Activated CD4-positive, alpha-beta T cell treated with anti-CD3 and anti-CD28 coated beads for 36 hours (primary cell): Measurements from ENCODE around the gene NLRP9. TPM values are rescaled to one million over a fixed set of nuclear protein-coding genes. Genes with fewer than 3 reads are reported as not detected.
"Not testable (repeated sequence)": the region's sequence is repeated elsewhere in the genome, so short reads cannot be mapped to it uniquely, and the experiment has no call there.

Experiments
- ATAC-seq: fragments of 200-7000 bp; cut with Tn5 transposase; one replicate; pipeline ENCODE4 v1.10.0; 2021; ENCODE audit warnings: mild to moderate bottlenecking, moderate library complexity
- CTCF ChIA-PET: fragments of 350-600 bp; sonication (Branson Sonifier 250); formaldehyde crosslinking; loops from one replicate; lab custom pipeline; 2021; ENCODE audit warnings: antibody characterized with exemption; lab: Charles Lee
- POLR2A ChIA-PET: fragments of 350-600 bp; sonication (Branson Sonifier 250); formaldehyde crosslinking; loops from one replicate; lab custom pipeline; 2021; ENCODE audit warnings: antibody characterized with exemption, inconsistent platforms; lab: Charles Lee
- DNase-seq: peaks from one replicate; pipeline ENCODE4 v3.0.0-alpha.2; 2020
- H3K27ac Mint-ChIP-seq: one replicate; pipeline ENCODE4 v1.8.0; 2021; ENCODE audit warnings: mixed read lengths
- H3K27me3 Mint-ChIP-seq: one replicate; pipeline ENCODE4 v1.8.0; 2021; ENCODE audit warnings: mixed read lengths
- H3K36me3 Mint-ChIP-seq: one replicate; pipeline ENCODE4 v1.8.0; 2021; ENCODE audit warnings: low read depth, mixed read lengths
- H3K4me1 Mint-ChIP-seq: one replicate; pipeline ENCODE4 v1.8.0; 2021; ENCODE audit warnings: mixed read lengths
- H3K4me3 Mint-ChIP-seq: one replicate; pipeline ENCODE4 v1.8.0; 2021; ENCODE audit warnings: mild to moderate bottlenecking, moderate library complexity, mixed read lengths
- H3K9me3 Mint-ChIP-seq: one replicate; pipeline ENCODE4 v1.8.0; 2021; ENCODE audit warnings: low read depth, mixed read lengths
- intact Hi-C, 2 experiments: fragments of 100-400 bp; cut with DNase I in 1 of 2; cut with micrococcal nuclease in 1 of 2; formaldehyde crosslinking; loops; one replicate each; pipeline versions ENCODE4 v1.14.2 to v1.15.1; 2022 to 2024; cut with DNase I, micrococcal nuclease
- total RNA-seq, 2 experiments: library from RNA; stranded (reverse); gene quantifications; one replicate each; pipeline ENCODE4 v1.2.3, GENCODE V29; 2021

NLRP9 gene
- total RNA-seq = not detected

DNA sequence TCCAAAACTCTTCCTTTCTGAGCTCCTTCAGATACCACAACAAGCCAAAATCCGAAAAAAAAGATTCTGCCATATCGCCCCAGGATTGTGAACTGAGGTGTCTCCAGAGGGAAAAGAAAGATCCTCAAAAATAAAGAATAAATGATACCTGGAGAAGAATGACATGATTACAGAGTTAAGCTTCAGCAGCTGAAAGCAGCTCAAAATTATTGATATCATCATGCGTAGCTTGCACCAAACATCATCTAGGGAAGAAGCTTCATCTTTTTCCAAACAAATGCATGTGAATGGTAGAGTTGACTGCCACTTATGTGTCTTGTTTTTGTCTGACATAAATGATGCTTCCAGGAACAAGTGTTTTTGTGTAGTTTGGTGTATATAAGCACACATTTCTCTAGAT is at the start of gene NLRP9:
NLRP9 (minus strand) TSS at position 101 of the 400 bp plus-strand sequence; CDS start at position 73, 28 bp downstream.
- peaks cover 6% of the 10 kb centered on the region for H3K27me3 Mint-ChIP-seq

DNA sequence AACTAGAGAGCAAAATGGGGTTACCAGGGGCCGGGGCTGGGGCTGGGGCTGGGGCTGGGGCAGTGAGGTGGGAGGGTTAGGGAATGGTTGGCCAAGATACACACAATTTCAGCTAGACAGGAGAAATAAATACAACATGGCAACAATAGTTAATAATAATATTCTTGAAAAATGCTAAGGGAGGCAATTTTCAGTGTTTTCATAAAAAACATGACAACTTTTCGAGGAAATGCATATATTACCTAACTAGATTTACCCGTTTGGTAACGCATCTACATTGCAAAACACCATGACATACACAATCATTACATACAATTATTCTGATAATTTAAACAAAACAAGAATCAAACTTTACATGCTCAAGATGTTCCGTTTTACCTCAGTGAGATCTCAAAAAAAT is 42.9 kb upstream of the NLRP9 start:
- Mint-ChIP-seq H3K4me1 (no peaks in the 10 kb centered on the region), H3K27ac (no peak overlapping the region)
- POLR2A ChIA-PET = no interaction called here

More for the DNA sequence above, at the start of gene NLRP9:
- Mint-ChIP-seq H3K27ac (no peak within 1 kb of the TSS), H3K36me3 (no peaks in the 10 kb centered on the region), H3K4me3 (no peak within 1 kb of the TSS), H3K4me1 (no peaks in the 10 kb centered on the region), H3K9me3 (no peaks in the 10 kb centered on the region)
- DNase-seq = no peak
- POLR2A ChIA-PET = no interaction called here
- CTCF ChIA-PET = interaction anchor here (0.6 kb wide), 1 partner anchor 12 kb away, joined by 3 read pairs; no protein-coding TSS in a partner anchor
- intact Hi-C loops = no loop called here
- no peak for ATAC-seq

DNA sequence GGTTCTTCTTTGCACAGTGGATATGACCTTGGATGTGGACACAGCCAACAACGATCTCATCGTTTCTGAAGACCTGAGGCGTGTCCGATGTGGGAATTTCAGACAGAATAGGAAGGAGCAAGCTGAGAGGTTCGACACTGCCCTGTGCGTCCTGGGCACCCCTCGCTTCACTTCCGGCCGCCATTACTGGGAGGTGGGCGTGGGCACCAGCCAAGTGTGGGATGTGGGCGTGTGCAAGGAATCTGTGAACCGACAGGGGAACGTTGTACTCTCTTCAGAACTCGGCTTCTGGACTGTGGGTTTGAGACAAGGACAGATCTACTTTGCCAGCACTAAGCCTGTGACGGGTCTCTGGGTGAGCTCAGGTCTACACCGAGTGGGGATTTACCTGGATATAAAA is 40.1 kb upstream of the NLRP9 start:
- no peaks in the 10 kb centered on the region for H3K36me3 Mint-ChIP-seq
- H3K4me3 Mint-ChIP-seq = no peak overlapping the region
- ATAC-seq (no peak), DNase-seq (no peak)
- POLR2A ChIA-PET = no interaction called here
- no peaks in the 10 kb centered on the region for H3K4me1 Mint-ChIP-seq
- intact Hi-C loops = no loop called here
- CTCF ChIA-PET = interaction anchor here (0.5 kb wide), 1 partner anchor 29 kb away, joined by 3 read pairs; no protein-coding TSS in a partner anchor
- H3K27me3 Mint-ChIP-seq = peaks cover 26% of the 10 kb centered on the region
- no peak overlapping the region for H3K27ac Mint-ChIP-seq
- no peaks in the 10 kb centered on the region for H3K9me3 Mint-ChIP-seq

More for the DNA sequence above, 42.9 kb upstream of the NLRP9 start:
- Mint-ChIP-seq H3K9me3 (no peaks in the 10 kb centered on the region), H3K36me3 (no peaks in the 10 kb centered on the region), H3K27me3 (peaks cover 18% of the 10 kb centered on the region), H3K4me3 (no peak overlapping the region)
- CTCF ChIA-PET = no interaction called here
- DNase-seq (no peak), ATAC-seq (no peak)
- intact Hi-C loops = no loop called here

DNA sequence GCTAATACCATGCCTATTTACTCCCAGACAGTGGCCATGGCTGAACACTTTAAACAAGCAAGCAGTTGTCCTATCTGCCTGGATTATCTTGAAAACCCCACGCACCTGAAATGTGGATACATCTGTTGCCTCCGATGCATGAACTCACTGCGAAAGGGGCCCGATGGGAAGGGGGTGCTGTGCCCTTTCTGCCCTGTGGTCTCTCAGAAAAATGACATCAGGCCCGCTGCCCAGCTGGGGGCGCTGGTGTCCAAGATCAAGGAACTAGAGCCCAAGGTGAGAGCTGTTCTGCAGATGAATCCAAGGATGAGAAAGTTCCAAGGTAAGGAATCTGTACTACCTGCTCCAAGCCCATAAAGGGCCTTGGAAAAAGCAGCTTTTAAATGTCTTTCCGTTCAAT is 39.3 kb upstream of the NLRP9 start:
- peak; percentile 31 for DNase-seq
- ATAC-seq = no peak
- intact Hi-C loops = no loop called here
- Mint-ChIP-seq H3K27ac (no peak overlapping the region), H3K27me3 (peaks cover 25% of the 10 kb centered on the region), H3K9me3 (no peaks in the 10 kb centered on the region), H3K36me3 (no peaks in the 10 kb centered on the region), H3K4me1 (no peaks in the 10 kb centered on the region), H3K4me3 (no peak overlapping the region)
- ChIA-PET CTCF (interaction anchor here (0.5 to 0.7 kb wide), 2 partner anchors 28 to 1356 kb away, joined by 3 read pairs; no protein-coding TSS in a partner anchor), POLR2A (no interaction called here)

DNA sequence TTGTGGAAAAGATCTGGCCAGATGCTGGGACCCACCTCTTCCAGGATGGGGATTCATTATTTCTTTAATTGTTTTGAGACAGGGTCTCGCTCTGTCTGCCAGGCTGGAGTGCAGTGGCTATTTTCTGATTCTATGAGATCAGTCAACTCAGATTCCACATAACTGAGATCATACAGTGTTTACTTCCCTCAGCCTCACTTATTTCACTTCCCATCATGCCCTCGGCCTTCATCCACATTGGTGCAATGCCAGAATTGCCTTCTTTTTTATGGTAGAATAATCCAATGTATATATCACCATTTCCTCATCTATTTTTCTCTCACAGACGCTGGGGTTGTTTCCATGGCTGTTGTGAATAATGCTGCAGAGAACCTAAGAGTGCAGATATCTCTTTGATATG is 31.4 kb upstream of the NLRP9 start:
- peaks cover 17% of the 10 kb centered on the region for H3K27me3 Mint-ChIP-seq
- H3K4me1 Mint-ChIP-seq, intact Hi-C loops, H3K4me3 Mint-ChIP-seq, POLR2A ChIA-PET, ATAC-seq, CTCF ChIA-PET, H3K36me3 Mint-ChIP-seq, H3K27ac Mint-ChIP-seq, H3K9me3 Mint-ChIP-seq, DNase-seq: not testable (repeated sequence)

DNA sequence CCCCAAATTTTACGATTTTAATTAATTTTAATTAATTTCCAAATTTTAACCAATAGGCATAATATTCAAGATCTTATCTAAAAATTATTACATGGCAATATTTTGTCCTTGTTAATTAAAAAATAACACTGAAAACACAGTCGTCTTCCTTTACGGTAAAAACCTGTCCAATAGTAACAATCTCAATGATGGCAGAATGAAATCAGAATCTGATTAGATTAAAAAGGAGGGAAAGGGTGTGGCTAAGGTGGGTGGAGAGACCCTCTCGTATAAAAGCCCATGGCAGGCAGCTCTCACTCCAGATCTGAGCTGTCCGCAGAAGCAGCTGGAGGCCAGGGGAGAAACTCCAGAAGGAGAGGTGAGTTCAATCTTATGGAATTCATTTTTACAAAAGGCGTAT is 30.6 kb upstream of the NLRP9 start, which contains the start of gene RFPL4AL1:
RFPL4AL1 (plus strand) TSS at position 301 of the 400 bp plus-strand sequence. CDS start 2,687 bp downstream, outside the sequence.
- DNase-seq, H3K4me1 Mint-ChIP-seq, H3K27ac Mint-ChIP-seq, CTCF ChIA-PET, POLR2A ChIA-PET, ATAC-seq, H3K4me3 Mint-ChIP-seq, H3K9me3 Mint-ChIP-seq, intact Hi-C loops, H3K36me3 Mint-ChIP-seq: not testable (repeated sequence)
- H3K27me3 Mint-ChIP-seq = peaks cover 19% of the 10 kb centered on the region

DNA sequence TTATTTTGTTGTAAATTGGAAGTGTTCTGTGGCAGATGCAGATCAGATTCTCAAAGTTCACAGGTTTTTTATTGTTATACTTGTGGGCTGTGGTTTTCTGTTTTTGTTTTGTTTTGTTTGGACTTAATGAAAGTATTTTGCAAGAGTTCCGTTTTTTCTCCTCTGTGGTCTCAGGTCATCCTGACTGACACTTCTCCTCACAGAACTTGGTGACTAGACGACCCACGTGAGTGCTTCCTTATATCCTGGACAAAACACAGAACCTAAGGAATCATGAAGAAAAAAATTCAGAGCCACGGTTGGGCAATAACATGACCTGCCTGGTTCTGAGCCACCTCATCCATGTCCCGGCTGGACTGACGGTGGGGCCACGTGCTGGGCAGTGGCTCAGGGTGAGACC is 28.3 kb upstream of the NLRP9 start:
- Mint-ChIP-seq H3K27me3 (peaks cover 17% of the 10 kb centered on the region), H3K4me1 (no peaks in the 10 kb centered on the region), H3K9me3 (no peaks in the 10 kb centered on the region), H3K36me3 (no peaks in the 10 kb centered on the region), H3K4me3 (no peak overlapping the region), H3K27ac (no peak overlapping the region)
- ChIA-PET POLR2A (no interaction called here), CTCF (no interaction called here)
- ATAC-seq (no peak), DNase-seq (no peak)
- intact Hi-C loops = no loop called here

DNA sequence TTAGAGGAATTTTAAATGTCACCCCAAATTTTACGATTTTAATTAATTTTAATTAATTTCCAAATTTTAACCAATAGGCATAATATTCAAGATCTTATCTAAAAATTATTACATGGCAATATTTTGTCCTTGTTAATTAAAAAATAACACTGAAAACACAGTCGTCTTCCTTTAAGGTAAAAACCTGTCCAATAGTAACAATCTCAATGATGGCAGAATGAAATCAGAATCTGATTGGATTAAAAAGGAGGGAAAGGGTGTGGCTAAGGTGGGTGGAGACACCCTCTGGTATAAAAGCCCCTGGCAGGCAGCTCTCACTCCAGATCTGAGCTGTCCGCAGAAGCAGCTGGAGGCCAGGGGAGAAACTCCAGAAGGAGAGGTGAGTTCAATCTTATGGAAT is 20.6 kb upstream of the NLRP9 start, which contains the start of gene RFPL4A:
RFPL4A (plus strand) TSS at position 301 of the 400 bp plus-strand sequence. CDS start 2,704 bp downstream, outside the sequence.
- H3K27ac Mint-ChIP-seq, DNase-seq, H3K9me3 Mint-ChIP-seq, ATAC-seq, POLR2A ChIA-PET, intact Hi-C loops, H3K4me1 Mint-ChIP-seq, H3K36me3 Mint-ChIP-seq, H3K27me3 Mint-ChIP-seq, CTCF ChIA-PET, H3K4me3 Mint-ChIP-seq: not testable (repeated sequence)

DNA sequence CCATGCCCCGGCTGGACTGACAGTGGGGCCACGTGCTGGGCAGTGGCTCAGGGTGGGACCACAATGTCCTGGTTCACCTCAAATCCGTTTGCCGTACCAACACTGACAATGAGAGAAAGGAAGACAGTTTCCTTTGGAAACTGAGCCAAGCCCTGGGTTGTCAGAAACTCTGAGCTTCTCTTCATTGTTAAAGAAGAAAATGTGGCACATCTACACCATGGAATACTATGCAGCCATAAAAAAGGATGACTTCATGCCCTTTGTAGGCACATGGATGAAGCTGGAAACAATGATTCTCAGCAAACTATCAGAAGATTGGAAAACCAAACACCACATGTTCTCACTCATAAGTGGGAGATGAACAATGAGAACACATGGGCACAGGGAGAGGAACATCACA is 18.6 kb upstream of the NLRP9 start:
- H3K9me3 Mint-ChIP-seq, POLR2A ChIA-PET, H3K4me3 Mint-ChIP-seq, H3K4me1 Mint-ChIP-seq, H3K27ac Mint-ChIP-seq, CTCF ChIA-PET, H3K27me3 Mint-ChIP-seq, intact Hi-C loops, DNase-seq, H3K36me3 Mint-ChIP-seq, ATAC-seq: not testable (repeated sequence)

DNA sequence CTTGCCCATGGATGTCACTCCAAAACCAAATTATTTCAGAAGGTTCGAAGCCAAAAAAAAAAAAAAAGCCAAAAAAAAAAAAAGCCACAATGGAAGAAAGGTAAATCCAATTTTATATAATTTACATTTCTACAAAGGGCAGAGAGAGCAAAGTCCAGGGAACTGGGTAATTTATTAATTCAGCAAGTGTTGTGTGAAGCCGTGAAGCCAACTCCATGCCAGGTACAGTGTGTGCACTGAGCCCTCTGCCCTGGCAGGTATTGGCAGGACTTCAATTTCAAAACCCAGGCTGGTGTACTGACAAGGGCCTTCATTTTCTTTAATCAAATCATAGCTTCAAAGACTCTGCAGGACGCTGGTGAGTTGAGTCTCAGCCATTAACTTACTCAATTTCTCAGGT is 15.2 kb upstream of the NLRP9 start:
- ChIA-PET POLR2A (no interaction called here), CTCF (no interaction called here)
- DNase-seq = no peak
- H3K36me3 Mint-ChIP-seq = no peaks in the 10 kb centered on the region
- H3K27me3 Mint-ChIP-seq = peaks cover 2% of the 10 kb centered on the region
- no peak overlapping the region for H3K4me3 Mint-ChIP-seq
- H3K27ac Mint-ChIP-seq = no peak overlapping the region
- no peak for ATAC-seq
- intact Hi-C loops = no loop called here
- no peaks in the 10 kb centered on the region for H3K9me3 Mint-ChIP-seq
- H3K4me1 Mint-ChIP-seq = no peaks in the 10 kb centered on the region

DNA sequence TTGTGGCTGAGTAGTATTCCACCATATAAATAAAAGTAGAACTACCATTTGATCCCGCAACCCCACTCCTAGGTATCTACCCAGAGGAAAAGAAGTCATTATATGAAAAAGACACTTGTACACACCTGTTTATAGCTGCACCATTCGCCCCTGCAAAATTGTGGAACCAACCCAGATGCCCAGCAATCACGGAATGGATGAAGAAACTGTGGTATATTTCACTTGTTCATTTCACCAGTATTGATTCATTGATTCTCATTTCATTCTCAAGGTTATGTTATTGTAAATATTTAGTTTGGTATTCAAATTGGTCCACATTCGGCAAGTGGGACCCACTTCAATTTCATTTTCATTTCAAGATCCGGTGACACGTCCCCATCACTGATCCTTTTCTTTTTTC is 12.5 kb upstream of the NLRP9 start:
- ChIA-PET POLR2A (no interaction called here), CTCF (interaction anchor here (1.1 kb wide), 1 partner anchor 12 kb away, joined by 3 read pairs; no protein-coding TSS in a partner anchor)
- ATAC-seq = no peak
- no peaks in the 10 kb centered on the region for H3K9me3 Mint-ChIP-seq
- no peak for DNase-seq
- no peak overlapping the region for H3K4me3 Mint-ChIP-seq
- intact Hi-C loops = no loop called here
- peaks cover 6% of the 10 kb centered on the region for H3K27me3 Mint-ChIP-seq
- H3K36me3 Mint-ChIP-seq = no peaks in the 10 kb centered on the region
- no peaks in the 10 kb centered on the region for H3K4me1 Mint-ChIP-seq
- H3K27ac Mint-ChIP-seq = no peak overlapping the region

DNA sequence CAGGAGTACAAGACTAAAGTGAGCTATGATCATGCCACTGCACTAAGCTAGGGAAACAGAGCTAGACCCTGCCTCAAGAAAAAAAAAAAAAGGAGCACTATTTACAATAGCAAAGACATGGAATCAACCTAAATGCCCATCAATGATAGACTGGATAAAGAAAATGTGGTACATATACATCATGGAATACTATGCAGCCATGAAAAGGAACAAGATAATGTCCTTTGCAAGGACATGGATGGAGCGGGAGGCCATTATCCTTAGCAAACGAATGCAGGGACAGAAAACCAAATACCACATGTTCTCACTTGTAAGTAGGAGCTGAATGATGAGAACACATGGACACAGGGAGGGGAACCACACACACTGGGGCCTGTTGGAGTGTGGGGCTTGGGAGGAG is 7.8 kb downstream of the NLRP9 start:
- H3K36me3 Mint-ChIP-seq, POLR2A ChIA-PET, H3K9me3 Mint-ChIP-seq, DNase-seq, H3K27ac Mint-ChIP-seq, intact Hi-C loops, H3K27me3 Mint-ChIP-seq, H3K4me3 Mint-ChIP-seq, ATAC-seq, H3K4me1 Mint-ChIP-seq: not testable (repeated sequence)
- CTCF ChIA-PET = interaction anchor here (0.6 kb wide), 2 partner anchors 108 to 633 kb away, joined by 3 read pairs; no protein-coding TSS in a partner anchor
